Measurements from ENCODE around the gene ITIH4. TPM values are rescaled to one million over a fixed set of nuclear protein-coding genes. Genes with fewer than 3 reads are reported as not detected.

Gene ITIH4
- total RNA-seq, 1 donor from 2014 or later = 0.13 TPM

GRCh38 chr3:52771334-52771681 is 59.2 kb downstream of the ITIH4 start:
- DNase-seq (ENCODE audit: low read depth) = no peak
- no peaks in the 10 kb centered on the region for H3K36me3 ChIP-seq (ENCODE audit: control insufficient read depth, insufficient read depth, low read length)
- peak overlapping the region; percentile 87 for H3K4me3 ChIP-seq (ENCODE audit: low read depth, low read length)
- TF ChIP-seq, protein P1, sequence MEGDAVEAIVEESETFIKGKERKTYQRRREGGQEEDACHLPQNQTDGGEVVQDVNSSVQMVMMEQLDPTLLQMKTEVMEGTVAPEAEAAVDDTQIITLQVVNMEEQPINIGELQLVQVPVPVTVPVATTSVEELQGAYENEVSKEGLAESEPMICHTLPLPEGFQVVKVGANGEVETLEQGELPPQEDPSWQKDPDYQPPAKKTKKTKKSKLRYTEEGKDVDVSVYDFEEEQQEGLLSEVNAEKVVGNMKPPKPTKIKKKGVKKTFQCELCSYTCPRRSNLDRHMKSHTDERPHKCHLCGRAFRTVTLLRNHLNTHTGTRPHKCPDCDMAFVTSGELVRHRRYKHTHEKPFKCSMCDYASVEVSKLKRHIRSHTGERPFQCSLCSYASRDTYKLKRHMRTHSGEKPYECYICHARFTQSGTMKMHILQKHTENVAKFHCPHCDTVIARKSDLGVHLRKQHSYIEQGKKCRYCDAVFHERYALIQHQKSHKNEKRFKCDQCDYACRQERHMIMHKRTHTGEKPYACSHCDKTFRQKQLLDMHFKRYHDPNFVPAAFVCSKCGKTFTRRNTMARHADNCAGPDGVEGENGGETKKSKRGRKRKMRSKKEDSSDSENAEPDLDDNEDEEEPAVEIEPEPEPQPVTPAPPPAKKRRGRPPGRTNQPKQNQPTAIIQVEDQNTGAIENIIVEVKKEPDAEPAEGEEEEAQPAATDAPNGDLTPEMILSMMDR (IDR thresholded peaks at IDR 0.05; ENCODE audit: insufficient read depth, low read length, poor library complexity, severe bottlenecking) = no peak
- H3K27me3 ChIP-seq (ENCODE audit: control insufficient read depth, insufficient read depth, low read length) = no peaks in the 10 kb centered on the region

DNA sequence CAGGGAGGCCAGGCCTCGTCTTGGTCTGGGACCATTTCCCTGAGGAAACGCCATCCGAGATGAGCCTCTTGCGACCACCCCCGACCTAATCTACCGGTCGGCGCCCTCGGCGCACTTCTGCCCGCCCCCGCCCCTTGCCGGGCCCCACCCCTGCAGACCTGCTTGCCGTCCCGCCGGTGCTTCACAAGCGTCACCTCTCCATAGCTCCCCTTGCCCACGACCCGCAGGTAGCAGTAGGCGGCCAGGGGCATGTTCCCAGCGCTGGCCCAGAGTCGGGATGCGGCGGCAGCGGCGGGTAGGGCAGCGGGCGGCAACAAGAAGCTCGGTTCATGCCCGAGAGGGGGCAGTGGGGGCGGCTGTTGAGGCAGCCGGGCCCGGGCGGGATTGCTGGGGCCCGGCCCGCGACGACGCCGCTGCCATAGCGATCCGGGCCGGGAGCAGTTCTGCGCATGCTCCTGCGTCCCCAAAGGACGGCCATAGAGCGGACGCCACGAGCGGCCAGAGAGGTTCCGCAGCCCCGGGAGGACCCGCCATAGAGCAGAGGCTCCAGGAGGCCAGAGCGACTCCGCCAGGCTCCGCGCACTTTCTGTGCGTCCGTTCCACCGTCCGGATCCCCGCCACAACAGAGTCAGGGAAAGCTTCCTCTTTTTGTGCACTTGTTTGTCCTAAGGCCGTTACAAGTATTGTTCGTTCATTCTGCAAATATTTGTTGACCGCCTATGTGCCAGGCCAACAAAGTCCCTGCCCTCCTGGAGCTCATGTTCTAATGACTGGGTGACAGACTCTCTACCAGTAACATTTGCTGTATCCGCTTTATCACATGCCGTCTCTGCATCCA is 59.8 kb downstream of the ITIH4 start, which contains the start of gene NEK4:
Gene NEK4 (minus strand): TSS at position 445 of the 838 bp plus-strand sequence. CDS start 194 bp downstream, at position 251.
- TF ChIP-seq, protein P1 (IDR thresholded peaks at IDR 0.05; ENCODE audit: insufficient read depth, low read length, poor library complexity, severe bottlenecking) = no peak
- peak; percentile 66 for DNase-seq (ENCODE audit: low read depth)
- peak within 1 kb of the TSS; percentile 87 for H3K4me3 ChIP-seq (ENCODE audit: low read depth, low read length)

GRCh38 chr3:52769786-52770455 is 60.6 kb downstream of the ITIH4 start:
- DNase-seq (ENCODE audit: low read depth) = no peak
- TF ChIP-seq, protein P1 (IDR thresholded peaks at IDR 0.05; ENCODE audit: insufficient read depth, low read length, poor library complexity, severe bottlenecking) = no peak
- no peaks in the 10 kb centered on the region for H3K27me3 ChIP-seq (ENCODE audit: control insufficient read depth, insufficient read depth, low read length)
- no peaks in the 10 kb centered on the region for H3K36me3 ChIP-seq (ENCODE audit: control insufficient read depth, insufficient read depth, low read length)
- peak overlapping the region; percentile 87 for H3K4me3 ChIP-seq (ENCODE audit: low read depth, low read length)

More for the DNA sequence above, 59.8 kb downstream of the ITIH4 start, which contains the start of gene NEK4:
- Histone ChIP-seq H3K27me3 (ENCODE audit: control insufficient read depth, insufficient read depth, low read length) (no peaks in the 10 kb centered on the region), H3K36me3 (ENCODE audit: control insufficient read depth, insufficient read depth, low read length) (no peaks in the 10 kb centered on the region)

DNA sequence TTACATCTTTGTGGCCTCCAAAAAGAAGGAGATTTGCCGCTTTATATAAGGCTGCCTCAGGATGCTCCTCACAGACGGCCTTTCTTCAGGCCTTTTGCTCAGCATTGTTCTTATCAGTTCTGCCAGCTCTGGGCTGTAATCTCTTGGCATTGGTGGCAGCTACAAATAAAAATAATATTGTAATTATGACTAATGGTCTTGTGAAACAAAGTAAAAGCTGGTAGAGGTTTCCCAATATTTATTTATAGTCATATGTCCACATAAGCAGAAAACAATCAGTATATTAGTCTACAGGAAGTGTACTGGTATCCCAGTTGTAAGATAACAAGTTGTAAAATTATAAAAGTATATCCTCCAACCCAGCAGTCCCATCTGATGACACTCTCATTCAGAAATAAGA is 67.0 kb downstream of the ITIH4 start:
- TF ChIP-seq, protein P1 (IDR thresholded peaks at IDR 0.05; ENCODE audit: insufficient read depth, low read length, poor library complexity, severe bottlenecking) = no peak
- no peaks in the 10 kb centered on the region for H3K27me3 ChIP-seq (ENCODE audit: control insufficient read depth, insufficient read depth, low read length)
- H3K36me3 ChIP-seq (ENCODE audit: control insufficient read depth, insufficient read depth, low read length) = no peaks in the 10 kb centered on the region
- no peak overlapping the region for H3K4me3 ChIP-seq (ENCODE audit: low read depth, low read length)
- no peak for DNase-seq (ENCODE audit: low read depth)

Other genes with a start within 250 kb of the ITIH4 start
- 74.2 and 89.5 TPM in 2 replicates for gene PBRM1, start 144.8 kb downstream of the ITIH4 start, total RNA-seq
- 109 and 135 TPM in 2 replicates for gene GNL3, start 144.6 kb downstream of the ITIH4 start, total RNA-seq
- 40.9 and 45.9 TPM in 2 replicates for gene GLT8D1, start 124.9 kb downstream of the ITIH4 start, total RNA-seq
- 199 and 237 TPM in 2 replicates for gene SPCS1, start 124.6 kb downstream of the ITIH4 start, total RNA-seq
- gene NEK4, start 59.7 kb downstream of the ITIH4 start, total RNA-seq = 18.5 and 24.2 TPM in 2 replicates
- gene ITIH1, start 53.1 kb downstream of the ITIH4 start, total RNA-seq = not detected in 2 replicates
- gene ITIH3, start 35.9 kb downstream of the ITIH4 start, total RNA-seq = not detected in 2 replicates
- not detected in 2 replicates for gene MUSTN1, start 4.3 kb upstream of the ITIH4 start, total RNA-seq
- 14.4 and 15.2 TPM in 2 replicates for gene STIMATE, start 66.9 kb upstream of the ITIH4 start, total RNA-seq
- 6.1 and 15.6 TPM in 2 replicates for gene SFMBT1, start 215.4 kb upstream of the ITIH4 start, total RNA-seq